GM23248 (cell line): ENCODE data around the gene THOC6. TPM values are rescaled to one million over a fixed set of nuclear protein-coding genes. Genes with fewer than 3 reads are reported as not detected.
"Not testable (repeated sequence)": the region's sequence is repeated elsewhere in the genome, so short reads cannot be mapped to it uniquely, and the experiment has no call there.

Experiments used
- DNase-seq: peaks from one replicate; pipeline ENCODE4 v3.0.0-alpha.2; 2015
- H2AFZ ChIP-seq: fragments of 200-600 bp; sonication (generic); 2 replicates; pipeline ENCODE4 v1.6.1; 2016; ENCODE audit warnings: antibody characterized with exemption
- H3F3A ChIP-seq: fragments of 200-600 bp; sonication (generic); 2 replicates; pipeline ENCODE4 v1.6.1; 2016; ENCODE audit warnings: mild to moderate bottlenecking, antibody characterized with exemption, mixed run types; ENCODE audit not compliant: insufficient read depth
- H3K27ac ChIP-seq: fragments of 200-600 bp; sonication (generic); 2 replicates; pipeline ENCODE4 v1.5.1; 2016; ENCODE audit warnings: mild to moderate bottlenecking
- H3K27me3 ChIP-seq: fragments of 200-600 bp; sonication (generic); replicated peaks from 2 replicates; pipeline ENCODE4 v1.6.1; 2016; ENCODE audit warnings: mild to moderate bottlenecking; ENCODE audit not compliant: insufficient read depth
- H3K36me3 ChIP-seq: fragments of 200-600 bp; sonication (generic); 2 replicates; pipeline ENCODE4 v1.6.1; 2016; ENCODE audit warnings: low read depth, mild to moderate bottlenecking
- H3K4me1 ChIP-seq: fragments of 200-600 bp; sonication (generic); 2 replicates; pipeline ENCODE4 v1.6.1; 2016; ENCODE audit warnings: mild to moderate bottlenecking; ENCODE audit not compliant: insufficient read depth
- H3K4me2 ChIP-seq: fragments of 200-600 bp; sonication (generic); one replicate; pipeline ENCODE4 v1.6.1; 2016; ENCODE audit warnings: mild to moderate bottlenecking; ENCODE audit not compliant: unreplicated experiment
- H3K4me3 ChIP-seq: fragments of 200-600 bp; sonication (generic); 2 replicates; pipeline ENCODE4 v1.5.1; 2016; ENCODE audit warnings: mild to moderate bottlenecking
- H3K79me2 ChIP-seq: fragments of 200-600 bp; sonication (generic); 2 replicates; pipeline ENCODE4 v1.6.1; 2016; ENCODE audit warnings: mild to moderate bottlenecking; ENCODE audit not compliant: insufficient read depth
- H3K9ac ChIP-seq: fragments of 200-600 bp; sonication (generic); 2 replicates; pipeline ENCODE4 v1.6.1; 2016; ENCODE audit warnings: mild to moderate bottlenecking
- H3K9me2 ChIP-seq: fragments of 200-600 bp; sonication (generic); 2 replicates; pipeline ENCODE4 v1.6.1; 2016; ENCODE audit warnings: mixed run types, mild to moderate bottlenecking, moderate library complexity; ENCODE audit not compliant: insufficient read depth
- H3K9me3 ChIP-seq: fragments of 200-600 bp; sonication (generic); one replicate; pipeline ENCODE4 v1.6.1; 2017; ENCODE audit warnings: low read depth
- H4K20me1 ChIP-seq: fragments of 200-600 bp; sonication (generic); 2 replicates; pipeline ENCODE4 v1.6.0; 2016; ENCODE audit not compliant: insufficient read depth
- EZH2 ChIP-seq: fragments of 200-600 bp; sonication (generic); IDR thresholded peaks from 2 replicates; pipeline ENCODE4 v1.6.1; 2018; ENCODE audit warnings: antibody characterized with exemption, mild to moderate bottlenecking; ENCODE audit not compliant: insufficient read depth, poor library complexity, severe bottlenecking
- EZH2phosphoT487 ChIP-seq: fragments of 200-600 bp; sonication (generic); IDR thresholded peaks from 2 replicates; pipeline ENCODE4 v1.6.1; 2018; ENCODE audit warnings: antibody characterized with exemption, moderate library complexity, mild to moderate bottlenecking, low read depth; ENCODE audit not compliant: insufficient read depth
- WGBS, 2 experiments: methylation state at CpG; one replicate each; pipeline ENCODE4 v1.1.6; 2015 to 2017; ENCODE audit warnings: low lambda C conversion rate in 2 of 2, low coverage in 1 of 2; ENCODE audit errors: missing lambda C conversion rate in 2 of 2; 5-methylcytosine and 5-hydroxymethylcytosine counted together
- in situ Hi-C: fragments of 300-500 bp; cut with MboI; formaldehyde crosslinking; loops from 2 replicates; pipeline ENCODE4 v1.15.0; 2020
- polyA plus RNA-seq: library from polyadenylated mRNA; unstranded; fragments of >200 nt; fragmentation: Nextera tagmentation; extraction: Ambion mirVana; gene quantifications from 2 replicates; pipeline ENCODE4 v1.2.1, GENCODE V29; 2016
- total RNA-seq: library from RNA; depleted of rRNA; stranded (reverse); fragments of >200 nt; shearing (Covaris generic); gene quantifications from 2 replicates; pipeline ENCODE4 v1.2.3, GENCODE V29; 2014

THOC6 gene
- total and polyA plus RNA-seq, 2 experiments from 2014 or later, result 17.7 to 22.4 TPM

GRCh38 chr16:3051009-3051408, 27.2 kb downstream of the THOC6 start:
- no peak overlapping the region for H3K4me2 ChIP-seq
- no peak for DNase-seq
- no peak overlapping the region for H2AFZ ChIP-seq
- in situ Hi-C loops, result no loop called here
- no peak overlapping the region for H3K9ac ChIP-seq
- H3K9me3 ChIP-seq, result no peaks in the 10 kb centered on the region
- no peaks in the 10 kb centered on the region for H3K36me3 ChIP-seq
- no peaks in the 10 kb centered on the region for H4K20me1 ChIP-seq
- no peaks in the 10 kb centered on the region for H3F3A ChIP-seq
- H3K9me2 ChIP-seq, result no peaks in the 10 kb centered on the region
- H3K27me3 ChIP-seq, result peaks cover 25% of the 10 kb centered on the region
- 53 to 56% methylated on average over 4 of the region's 4 CpGs for WGBS, 2 experiments
- no peaks in the 10 kb centered on the region for H3K4me1 ChIP-seq
- H3K27ac ChIP-seq, result no peak overlapping the region
- H3K4me3 ChIP-seq, result no peak overlapping the region
- no peaks in the 10 kb centered on the region for H3K79me2 ChIP-seq
- TF ChIP-seq EZH2phosphoT487 (no peak), EZH2 (no peak)

GRCh38 chr16:3051494-3051893, 27.7 kb downstream of the THOC6 start:
- in situ Hi-C loops, result no loop called here
- Histone ChIP-seq H3K79me2 (no peaks in the 10 kb centered on the region), H4K20me1 (no peaks in the 10 kb centered on the region), H3F3A (no peaks in the 10 kb centered on the region), H3K9me2 (no peaks in the 10 kb centered on the region), H3K9ac (no peak overlapping the region), H3K9me3 (no peaks in the 10 kb centered on the region), H3K36me3 (no peaks in the 10 kb centered on the region), H3K27me3 (peaks cover 22% of the 10 kb centered on the region), H3K4me1 (no peaks in the 10 kb centered on the region), H3K4me2 (no peak overlapping the region), H3K4me3 (no peak overlapping the region), H3K27ac (no peak overlapping the region), H2AFZ (no peak overlapping the region)
- 65 to 73% methylated on average over 9 of the region's 9 CpGs for WGBS, 2 experiments
- TF ChIP-seq EZH2phosphoT487, result no peak
- no peak for TF ChIP-seq EZH2
- DNase-seq, result no peak

GRCh38 chr16:3052571-3053329, 28.9 kb downstream of the THOC6 start:
- H3K9me3 ChIP-seq, H2AFZ ChIP-seq, H3F3A ChIP-seq, H3K4me2 ChIP-seq, H3K9ac ChIP-seq, H3K4me3 ChIP-seq, in situ Hi-C loops, H3K79me2 ChIP-seq, DNase-seq, H3K36me3 ChIP-seq, H3K4me1 ChIP-seq, H3K27ac ChIP-seq, H3K9me2 ChIP-seq, H3K27me3 ChIP-seq, H4K20me1 ChIP-seq: not testable (repeated sequence)
- 67 to 76% methylated on average over 11 to 12 of the region's 12 CpGs for WGBS, 2 experiments

- H2AFZ ChIP-seq, H3F3A ChIP-seq, H3K4me3 ChIP-seq, H3K27ac ChIP-seq, H3K9me3 ChIP-seq, H3K4me2 ChIP-seq, H3K27me3 ChIP-seq, H3K9me2 ChIP-seq, H3K36me3 ChIP-seq, in situ Hi-C loops, H3K79me2 ChIP-seq, DNase-seq, H3K4me1 ChIP-seq, H3K9ac ChIP-seq, H4K20me1 ChIP-seq: not testable (repeated sequence)
- WGBS, 2 experiments, result 83 to 86% methylated on average over 12 of the region's 13 CpGs
Observed at GRCh38 chr16:3053330-3053710, 29.5 kb downstream of the THOC6 start.
